ENCODE data around the gene COL5A1.

COL5A1 gene

GRCh38 chr9:134811079-134811672 is 169.6 kb downstream of the COL5A1 start:
- no peak overlapping the region for H3K27ac ChIP-seq
- no peak for TF ChIP-seq CTCF (conservative IDR thresholded peaks at IDR 0.05)
- no peak for TF ChIP-seq ZFX (IDR thresholded peaks at IDR 0.05)

GRCh38 chr9:134811673-134812342 is 170.2 kb downstream of the COL5A1 start:
- no peak overlapping the region for H3K27ac ChIP-seq
- TF ChIP-seq CTCF (conservative IDR thresholded peaks at IDR 0.05) (no peak), ZFX (IDR thresholded peaks at IDR 0.05) (no peak)

- TF ChIP-seq ZFX (IDR thresholded peaks at IDR 0.05) (no peak), CTCF (conservative IDR thresholded peaks at IDR 0.05) (no peak)
- H3K27ac ChIP-seq = no peak overlapping the region
These were observed 170.7 kb downstream of the COL5A1 start for GRCh38 chr9:134812343-134812673.

GRCh38 chr9:134813841-134814240 is 172.2 kb downstream of the COL5A1 start:
- TF ChIP-seq ZFX (IDR thresholded peaks at IDR 0.05) (no peak), CTCF (conservative IDR thresholded peaks at IDR 0.05) (no peak)
- no peak overlapping the region for H3K27ac ChIP-seq

GRCh38 chr9:134814598-134815215 is 173.1 kb downstream of the COL5A1 start:
- TF ChIP-seq CTCF (conservative IDR thresholded peaks at IDR 0.05) = no peak
- no peak for TF ChIP-seq ZFX (IDR thresholded peaks at IDR 0.05)
- H3K27ac ChIP-seq = no peak overlapping the region

GRCh38 chr9:134815435-134816214 is 174.0 kb downstream of the COL5A1 start:
- no peak overlapping the region for H3K27ac ChIP-seq
- no peak for TF ChIP-seq ZFX (IDR thresholded peaks at IDR 0.05)
- no peak for TF ChIP-seq CTCF (conservative IDR thresholded peaks at IDR 0.05)

GRCh38 chr9:134816264-134816663 is 174.7 kb downstream of the COL5A1 start:
- H3K27ac ChIP-seq = no peak overlapping the region
- no peak for TF ChIP-seq ZFX (IDR thresholded peaks at IDR 0.05)
- TF ChIP-seq CTCF (conservative IDR thresholded peaks at IDR 0.05) = no peak

Measured in C4-2B (cell line).